ENCODE data around the gene TPK1. TPM values are rescaled to one million over a fixed set of nuclear protein-coding genes. Genes with fewer than 3 reads are reported as not detected.

Gene TPK1
- total and polyA plus RNA-seq, 2 donors (not counting 1 experiment from before 2014, with no cell fraction given), result 2.4 to 4.1 TPM

GRCh38 chr7:144818511-144818910, 17.3 kb downstream of the TPK1 start:
- no peak overlapping the region for H3K4me2 ChIP-seq (ENCODE audit: extremely low read depth, insufficient read depth, low read length)
- no peaks in the 10 kb centered on the region for H3K36me3 ChIP-seq (ENCODE audit: control insufficient read depth, insufficient read depth, low read length)
- no peaks in the 10 kb centered on the region for H3K9me3 ChIP-seq (ENCODE audit: control insufficient read depth, insufficient read depth, low read depth, low read length)
- H3K4me3 ChIP-seq (replicated peaks in 1 of 4; ENCODE audit: control extremely low read depth in 1 of 4, insufficient read depth in 1 of 4, low read depth in 3 of 4, low read length in 4 of 4), result no peak overlapping the region
- no peaks in the 10 kb centered on the region for H3K4me1 ChIP-seq (ENCODE audit: control insufficient read depth, extremely low read depth, insufficient read depth, low read length)
- no peaks in the 10 kb centered on the region for H3K79me2 ChIP-seq (ENCODE audit: control insufficient read depth, insufficient read depth, low read length)
- H2AFZ ChIP-seq (ENCODE audit: low read length), result no peak overlapping the region
- no peak overlapping the region for H3K9ac ChIP-seq (ENCODE audit: insufficient read depth, low read length)
- H4K20me1 ChIP-seq (ENCODE audit: control insufficient read depth, extremely low read depth, insufficient read depth, low read length), result no peaks in the 10 kb centered on the region
- DNase-seq (ENCODE audit: low read depth in 2 of 2), result peak; percentile 10 to 44
- TF ChIP-seq CTCF (conservative IDR thresholded peaks at IDR 0.05 in 1 of 2, IDR thresholded peaks at IDR 0.05 in 1 of 2; ENCODE audit: low read depth in 1 of 2, low read length in 2 of 2) (no peak), EZH2 (IDR thresholded peaks at IDR 0.05; ENCODE audit: low read length, missing control alignments) (no peak)
- no peaks in the 10 kb centered on the region for H3K27me3 ChIP-seq (ENCODE audit: control insufficient read depth, insufficient read depth, low read length)
- no peak overlapping the region for H3K27ac ChIP-seq (ENCODE audit: insufficient read depth, low read length)

- H4K20me1 ChIP-seq (ENCODE audit: control insufficient read depth, extremely low read depth, insufficient read depth, low read length), result no peaks in the 10 kb centered on the region
- TF ChIP-seq EZH2 (IDR thresholded peaks at IDR 0.05; ENCODE audit: low read length, missing control alignments) (no peak), CTCF (conservative IDR thresholded peaks at IDR 0.05 in 1 of 2, IDR thresholded peaks at IDR 0.05 in 1 of 2; ENCODE audit: low read depth in 1 of 2, low read length in 2 of 2) (no peak)
- no peaks in the 10 kb centered on the region for H3K79me2 ChIP-seq (ENCODE audit: control insufficient read depth, insufficient read depth, low read length)
- H3K4me3 ChIP-seq (replicated peaks in 1 of 4; ENCODE audit: control extremely low read depth in 1 of 4, insufficient read depth in 1 of 4, low read depth in 3 of 4, low read length in 4 of 4), result no peak overlapping the region
- no peak overlapping the region for H2AFZ ChIP-seq (ENCODE audit: low read length)
- no peak for DNase-seq (ENCODE audit: low read depth in 2 of 2)
- no peaks in the 10 kb centered on the region for H3K27me3 ChIP-seq (ENCODE audit: control insufficient read depth, insufficient read depth, low read length)
- H3K27ac ChIP-seq (ENCODE audit: insufficient read depth, low read length), result no peak overlapping the region
- H3K9me3 ChIP-seq (ENCODE audit: control insufficient read depth, insufficient read depth, low read depth, low read length), result no peaks in the 10 kb centered on the region
- H3K4me1 ChIP-seq (ENCODE audit: control insufficient read depth, extremely low read depth, insufficient read depth, low read length), result no peaks in the 10 kb centered on the region
- no peak overlapping the region for H3K9ac ChIP-seq (ENCODE audit: insufficient read depth, low read length)
- H3K4me2 ChIP-seq (ENCODE audit: extremely low read depth, insufficient read depth, low read length), result no peak overlapping the region
- no peaks in the 10 kb centered on the region for H3K36me3 ChIP-seq (ENCODE audit: control insufficient read depth, insufficient read depth, low read length)
These were observed 18.9 kb downstream of the TPK1 start for GRCh38 chr7:144817001-144817400.

GRCh38 chr7:144814299-144814698, 21.6 kb downstream of the TPK1 start:
- Histone ChIP-seq H3K27ac (ENCODE audit: insufficient read depth, low read length) (no peak overlapping the region), H3K9ac (ENCODE audit: insufficient read depth, low read length) (no peak overlapping the region), H4K20me1 (ENCODE audit: control insufficient read depth, extremely low read depth, insufficient read depth, low read length) (no peaks in the 10 kb centered on the region), H3K27me3 (ENCODE audit: control insufficient read depth, insufficient read depth, low read length) (no peaks in the 10 kb centered on the region), H3K4me3 (replicated peaks in 1 of 4; ENCODE audit: control extremely low read depth in 1 of 4, insufficient read depth in 1 of 4, low read depth in 3 of 4, low read length in 4 of 4) (no peak overlapping the region), H2AFZ (ENCODE audit: low read length) (no peak overlapping the region), H3K9me3 (ENCODE audit: control insufficient read depth, insufficient read depth, low read depth, low read length) (no peaks in the 10 kb centered on the region), H3K4me1 (ENCODE audit: control insufficient read depth, extremely low read depth, insufficient read depth, low read length) (no peaks in the 10 kb centered on the region), H3K4me2 (ENCODE audit: extremely low read depth, insufficient read depth, low read length) (no peak overlapping the region), H3K36me3 (ENCODE audit: control insufficient read depth, insufficient read depth, low read length) (no peaks in the 10 kb centered on the region), H3K79me2 (ENCODE audit: control insufficient read depth, insufficient read depth, low read length) (no peaks in the 10 kb centered on the region)
- no peak for TF ChIP-seq EZH2 (IDR thresholded peaks at IDR 0.05; ENCODE audit: low read length, missing control alignments)
- TF ChIP-seq CTCF (conservative IDR thresholded peaks at IDR 0.05 in 1 of 2, IDR thresholded peaks at IDR 0.05 in 1 of 2; ENCODE audit: low read depth in 1 of 2, low read length in 2 of 2), result no peak
- DNase-seq (ENCODE audit: low read depth in 2 of 2), result no peak
